ENCODE data around the gene TNRC18. TPM values are rescaled to one million over a fixed set of nuclear protein-coding genes. Genes with fewer than 3 reads are reported as not detected.

The TNRC18 gene
- total and polyA plus RNA-seq, 2 donors (not counting 1 experiment from before 2014, with no cell fraction given) = 17.8 to 75.0 TPM

Other genes with a start within 250 kb of the TNRC18 start
- 102 and 105 TPM in 2 replicates for gene WIPI2, start 233.6 kb downstream of the TNRC18 start, total RNA-seq
- gene WIPI2, start 233.6 kb downstream of the TNRC18 start, polyA plus RNA-seq = 36.4 and 59.5 TPM in 2 replicates
- 0.24 and 0.67 TPM in 2 replicates for gene SLC29A4, start 140.9 kb downstream of the TNRC18 start, total RNA-seq
- gene SLC29A4, start 140.9 kb downstream of the TNRC18 start, polyA plus RNA-seq = 0.21 and 0.55 TPM in 2 replicates
- 11.7 and 13.0 TPM in 2 replicates for gene FBXL18, start 90.0 kb upstream of the TNRC18 start, total RNA-seq
- gene FBXL18, start 90.0 kb upstream of the TNRC18 start, polyA plus RNA-seq = 4.6 and 7.3 TPM in 2 replicates
- 2,046 and 2,094 TPM in 2 replicates for gene ACTB, start 106.8 kb upstream of the TNRC18 start, total RNA-seq
- gene ACTB, start 106.8 kb upstream of the TNRC18 start, polyA plus RNA-seq = 3,277 and 4,369 TPM in 2 replicates
- gene FSCN1, start 169.0 kb upstream of the TNRC18 start, total RNA-seq = 5.9 and 6.8 TPM in 2 replicates
- gene FSCN1, start 169.0 kb upstream of the TNRC18 start, polyA plus RNA-seq = 6.1 and 13.1 TPM in 2 replicates

Data from B cell (primary cell).